Heart right ventricle (tissue), 16 donors: ENCODE measurements around the gene PFKFB1. TPM values are rescaled to one million over a fixed set of nuclear protein-coding genes. Genes with fewer than 3 reads are reported as not detected.

Experiments used
- ATAC-seq, 8 donors: fragments of 200-7000 bp; cut with Tn5 transposase; one replicate each; pipeline ENCODE4 v1.9.1; 2020; ENCODE audit warnings: mild to moderate bottlenecking in 8 of 8, moderate library complexity in 8 of 8, moderate number of reproducible peaks in 1 of 8
- DNase-seq, 2 donors: peaks; one replicate each; pipeline ENCODE4 v3.0.0-alpha.2; 2020
- H3K27ac ChIP-seq, 10 donors: fragments of 200-600 bp; sonication (generic) in 2 of 10; one replicate each; pipeline versions ENCODE4 v1.5.0 to v1.8.0; 2020 to 2022; ENCODE audit warnings: mild to moderate bottlenecking in 3 of 10
- H3K27me3 ChIP-seq, 7 donors: fragments of 200-600 bp; one replicate each; pipeline ENCODE4 v1.8.0; 2021 to 2022; ENCODE audit warnings: mild to moderate bottlenecking in 2 of 7
- H3K36me3 ChIP-seq, 9 donors: fragments of 200-600 bp; sonication (generic) in 1 of 9; one replicate each; pipeline versions ENCODE4 v1.5.0 to v1.8.0; 2020 to 2022; ENCODE audit warnings: mild to moderate bottlenecking in 2 of 9
- H3K4me1 ChIP-seq, 9 donors: fragments of 200-600 bp; sonication (generic) in 1 of 9; one replicate each; pipeline versions ENCODE4 v1.5.0 to v1.8.0; 2020 to 2022; ENCODE audit warnings: mild to moderate bottlenecking in 4 of 9
- H3K4me3 ChIP-seq, 10 donors: fragments of 200-600 bp; sonication (generic) in 2 of 10; one replicate each; pipeline versions ENCODE4 v1.5.0 to v1.8.0; 2020 to 2022; ENCODE audit warnings: mild to moderate bottlenecking in 7 of 10, moderate library complexity in 2 of 10
- H3K9me3 ChIP-seq, 11 donors: fragments of 200-600 bp in 10 of 11; sonication (generic) in 2 of 11; one replicate each; pipeline versions ENCODE4 v1.5.0 to v1.8.0; 2013 to 2022; ENCODE audit warnings: mild to moderate bottlenecking in 2 of 11, control low read depth in 1 of 11, moderate library complexity in 1 of 11
- WGBS, 2 donors: extraction: QIAGEN DNeasy Blood & Tissue Kit; methylation state at CpG; one replicate each; pipeline ENCODE4 v1.1.7; 2013; ENCODE audit warnings: inconsistent platforms in 1 of 2; 5-methylcytosine and 5-hydroxymethylcytosine counted together
- intact Hi-C, 10 donors: fragments of 100-400 bp; cut with DNase I; formaldehyde crosslinking; loops; one replicate each; pipeline versions ENCODE4 v1.11.1 to v1.14.2; 2022
- polyA plus RNA-seq, 2 donors: library from polyadenylated mRNA; stranded (reverse); fragments of 200-250 nt; gene quantifications; one replicate each; pipeline ENCODE4 v1.2.3, GENCODE V29; 2013
- total RNA-seq, 10 donors: library from RNA; stranded (reverse); fragmentation: NEBNext Ultra II Directional in 3 of 10; extraction: Animal tissue kit (Norgen Biotek cat#: 25700) in 3 of 10; gene quantifications; one replicate each; pipeline versions ENCODE4 v1.2.1 to v1.2.4, GENCODE V29; 2021 to 2023
- TF ChIP-seq, protein P1 (sequence below), 9 donors: fragments of 200-600 bp; sonication (generic) in 2 of 9; IDR thresholded peaks; one replicate each; pipeline versions ENCODE4 v1.5.0 to v1.8.0; 2021 to 2022; ENCODE audit warnings: antibody characterized with exemption in 9 of 9, mild to moderate bottlenecking in 5 of 9, moderate library complexity in 1 of 9
- donor health status: Arrhythmogenic right ventricular cardiomyopathy.
- donor health status: ischemic (EF 13 %, LVEDD 7.1; RV severe dilation, severe dysfunction).
- donor health status: healthy with polysubstance abuse.
- donor health status: DM: no; HTN: yes; CAD: no.
- donor health status: DM: no; HTN: no; CAD: no.
- donor health status: ischemic (EF 25% LVEDD 6.9; RV normal size, moderate dysfunction).
- donor health status: ischemic (EF 25% LVEDD 5.7; RV mildly dilated, moderate dysfunction).
- donor health status: healthy.
- donor health status: DM: yes; HTN: yes; CAD: no.
- donor health status: Ischemic cardiomyopathy.
- donor health status: ischemic (EF 35%, LVEDD 5.7; RV mildly dilated, moderate dysfunction).
- donor health status: nonischemic (EF 11% LVEDD 7.7; RV severe dilation, severe dysfunction).
- donor health status: DM: yes; HTN: yes; CAD: no.
- donor health status: PGD.
- donor health status: ischemic (EF 29% LVEDD 5.4; RV normal size, mild dysfunction).
- donor health status: nonischemic (EF 23%, LVEDD 6.1; RV moderate dilation, normal function).

Gene PFKFB1
- total and polyA plus RNA-seq, 12 donors = 0.12 to 0.59 (median 0.24) TPM; not detected in 6

DNA sequence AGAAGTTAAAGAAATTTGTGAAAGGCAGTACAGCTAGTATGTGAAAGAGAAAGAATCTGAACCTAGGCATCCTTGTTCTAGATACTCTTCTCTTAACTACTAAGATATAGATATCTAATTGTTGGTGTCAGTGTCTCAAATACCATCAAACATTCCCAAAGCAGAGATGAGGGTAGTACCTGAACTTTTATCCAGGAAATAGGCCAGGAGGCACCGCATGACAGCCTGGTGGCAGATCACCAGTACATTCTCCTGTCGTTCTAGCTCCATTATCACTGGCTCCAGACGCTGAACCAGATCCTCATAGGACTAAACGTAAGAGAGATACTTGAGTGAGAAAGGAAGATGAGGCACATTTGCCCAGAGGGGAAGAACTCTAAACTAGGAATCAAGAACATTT, 56.6 kb downstream of the PFKFB1 start:
- WGBS, 2 donors = 85 to 86% methylated on average over 4 of the region's 4 CpGs
- no peaks in the 10 kb centered on the region for H3K4me1 ChIP-seq
- TF ChIP-seq, protein P1, sequence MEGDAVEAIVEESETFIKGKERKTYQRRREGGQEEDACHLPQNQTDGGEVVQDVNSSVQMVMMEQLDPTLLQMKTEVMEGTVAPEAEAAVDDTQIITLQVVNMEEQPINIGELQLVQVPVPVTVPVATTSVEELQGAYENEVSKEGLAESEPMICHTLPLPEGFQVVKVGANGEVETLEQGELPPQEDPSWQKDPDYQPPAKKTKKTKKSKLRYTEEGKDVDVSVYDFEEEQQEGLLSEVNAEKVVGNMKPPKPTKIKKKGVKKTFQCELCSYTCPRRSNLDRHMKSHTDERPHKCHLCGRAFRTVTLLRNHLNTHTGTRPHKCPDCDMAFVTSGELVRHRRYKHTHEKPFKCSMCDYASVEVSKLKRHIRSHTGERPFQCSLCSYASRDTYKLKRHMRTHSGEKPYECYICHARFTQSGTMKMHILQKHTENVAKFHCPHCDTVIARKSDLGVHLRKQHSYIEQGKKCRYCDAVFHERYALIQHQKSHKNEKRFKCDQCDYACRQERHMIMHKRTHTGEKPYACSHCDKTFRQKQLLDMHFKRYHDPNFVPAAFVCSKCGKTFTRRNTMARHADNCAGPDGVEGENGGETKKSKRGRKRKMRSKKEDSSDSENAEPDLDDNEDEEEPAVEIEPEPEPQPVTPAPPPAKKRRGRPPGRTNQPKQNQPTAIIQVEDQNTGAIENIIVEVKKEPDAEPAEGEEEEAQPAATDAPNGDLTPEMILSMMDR (IDR thresholded peaks at IDR 0.05) = no peak

DNA sequence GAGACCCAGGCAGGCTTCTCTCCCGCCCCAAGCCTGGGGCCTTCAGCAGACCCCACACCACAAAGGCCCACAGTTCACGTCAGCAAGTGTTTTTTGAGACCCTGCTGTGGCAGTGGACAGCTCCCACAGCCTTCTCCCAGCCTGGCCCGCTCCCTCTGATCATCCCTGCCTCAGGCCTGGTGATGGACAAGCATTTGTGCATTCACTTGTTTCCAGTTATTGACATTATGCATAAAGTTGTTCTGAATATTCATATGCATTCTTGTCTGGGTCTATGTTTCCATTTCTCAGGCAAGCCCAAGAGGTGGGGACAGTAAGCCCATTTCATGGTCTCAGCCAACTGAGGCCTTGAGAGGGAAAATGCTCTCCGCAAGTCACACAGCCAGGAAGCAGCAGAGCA, 58.7 kb downstream of the PFKFB1 start:
- intact Hi-C loops = no loop called here
- Histone ChIP-seq H3K27me3 (no peaks in the 10 kb centered on the region), H3K4me3 (no peak overlapping the region), H3K4me1 (no peaks in the 10 kb centered on the region), H3K27ac (no peak overlapping the region), H3K9me3 (no peaks in the 10 kb centered on the region), H3K36me3 (no peaks in the 10 kb centered on the region)
- 92 to 100% methylated on average over 3 to 4 of the region's 4 CpGs for WGBS, 2 donors
- ATAC-seq (no peak), DNase-seq (no peak)
- TF ChIP-seq, protein P1 (IDR thresholded peaks at IDR 0.05) = no peak

More for the DNA sequence above, 56.6 kb downstream of the PFKFB1 start:
- ATAC-seq (no peak), DNase-seq (no peak)
- intact Hi-C loops = no loop called here
- Histone ChIP-seq H3K27ac (no peak overlapping the region), H3K36me3 (no peaks in the 10 kb centered on the region), H3K9me3 (no peaks in the 10 kb centered on the region), H3K27me3 (no peaks in the 10 kb centered on the region), H3K4me3 (no peak overlapping the region)

DNA sequence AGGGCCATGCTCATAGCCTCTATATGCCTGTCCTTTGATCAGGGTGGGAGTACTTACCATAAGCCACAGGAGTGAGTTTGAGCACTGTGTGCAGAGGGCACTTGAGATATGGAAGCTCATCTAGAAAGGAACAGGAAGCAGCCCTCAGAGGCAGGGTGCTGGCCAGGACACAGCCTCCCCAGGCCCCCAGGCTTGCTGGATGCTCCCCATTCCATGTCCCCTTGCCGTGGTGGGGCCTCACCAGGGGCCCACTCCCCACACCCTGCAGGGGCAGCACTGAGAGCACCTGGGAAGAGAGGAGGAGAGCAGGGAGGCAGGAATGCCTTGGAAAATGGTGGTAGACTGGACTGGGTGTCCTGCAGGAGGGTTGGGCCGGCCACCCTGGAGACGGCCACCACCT, 59.1 kb downstream of the PFKFB1 start:
- ATAC-seq (no peak), DNase-seq (no peak)
- H3K27ac ChIP-seq = no peak overlapping the region
- TF ChIP-seq, protein P1 (IDR thresholded peaks at IDR 0.05) = no peak
- whole genome bisulfite sequencing, 2 donors = 43 to 88% methylated on average over 1 to 3 of the region's 3 CpGs
- H3K4me1 ChIP-seq = no peaks in the 10 kb centered on the region
- no peaks in the 10 kb centered on the region for H3K36me3 ChIP-seq
- no peaks in the 10 kb centered on the region for H3K9me3 ChIP-seq
- no peaks in the 10 kb centered on the region for H3K27me3 ChIP-seq
- intact Hi-C loops = no loop called here
- H3K4me3 ChIP-seq = no peak overlapping the region

DNA sequence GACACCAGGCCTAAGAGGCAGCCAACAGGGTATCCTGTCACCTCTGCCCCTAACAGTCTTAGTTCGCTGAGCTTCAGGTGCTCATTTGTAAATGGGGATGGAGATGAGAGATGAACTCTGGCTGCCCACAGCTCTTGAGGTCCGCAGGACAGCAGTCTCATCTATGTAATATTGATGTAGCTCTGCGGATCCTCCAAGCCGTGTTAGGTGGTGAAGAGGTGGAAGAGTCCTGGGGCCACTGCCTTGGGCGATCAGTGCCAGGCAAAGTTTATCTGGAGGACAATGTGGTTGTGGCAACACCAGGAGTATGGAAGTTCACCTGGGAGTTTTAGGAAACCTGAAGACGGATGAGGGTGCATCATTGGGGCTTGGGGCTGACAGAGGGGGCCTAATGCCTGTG, 59.9 kb downstream of the PFKFB1 start:
- Histone ChIP-seq H3K36me3 (no peaks in the 10 kb centered on the region), H3K27me3 (no peaks in the 10 kb centered on the region), H3K9me3 (no peaks in the 10 kb centered on the region), H3K27ac (no peak overlapping the region), H3K4me3 (no peak overlapping the region), H3K4me1 (no peaks in the 10 kb centered on the region)
- DNase-seq = no peak
- intact Hi-C loops = no loop called here
- no peak for ATAC-seq
- TF ChIP-seq, protein P1 (IDR thresholded peaks at IDR 0.05) = no peak
- WGBS, 2 donors = 77 to 94% methylated on average over 5 to 6 of the region's 6 CpGs
